ENCODE results near the gene ZDHHC19.

- TF ChIP-seq CTCF (IDR thresholded peaks at IDR 0.05 in 4 of 5, conservative IDR thresholded peaks at IDR 0.05 in 1 of 5) = no peak
- TF ChIP-seq POLR2A (IDR thresholded peaks at IDR 0.05) = no peak
Measured at GRCh38 chr3:196241704-196242103, 30.5 kb upstream of the ZDHHC19 start.
